ENCODE results near the gene MEST.
"Not testable (repeated sequence)": the region's sequence is repeated elsewhere in the genome, so short reads cannot be mapped to it uniquely, and the experiment has no call there.

The MEST gene

GRCh38 chr7:130491841-130492522 is at the start of gene MEST:
MEST (plus strand) TSS chr7:130492085; CDS start chr7:130492314, 229 bp downstream.
- DNase-seq (ENCODE audit: low read depth), result peak; percentile 34
- TF ChIP-seq CTCF (IDR thresholded peaks at IDR 0.05; ENCODE audit: insufficient read depth, low read depth, low read length, missing control alignments), result no peak
- H3K4me3 ChIP-seq (ENCODE audit: low read length), result peak within 1 kb of the TSS; percentile 49

- TF ChIP-seq CTCF (IDR thresholded peaks at IDR 0.05; ENCODE audit: insufficient read depth, low read depth, low read length, missing control alignments), result no peak
- no peak overlapping the region for H3K4me3 ChIP-seq (ENCODE audit: low read length)
- DNase-seq (ENCODE audit: low read depth), result no peak
Observed at GRCh38 chr7:130442601-130443000, 49.3 kb upstream of the MEST start.

- no peak for TF ChIP-seq CTCF (IDR thresholded peaks at IDR 0.05; ENCODE audit: insufficient read depth, low read depth, low read length, missing control alignments)
- H3K4me3 ChIP-seq (ENCODE audit: low read length), result no peak overlapping the region
- no peak for DNase-seq (ENCODE audit: low read depth)
Observed at GRCh38 chr7:130444234-130444633, 47.7 kb upstream of the MEST start.

- H3K4me3 ChIP-seq (ENCODE audit: low read length), result no peak overlapping the region
- DNase-seq (ENCODE audit: low read depth), result no peak
- no peak for TF ChIP-seq CTCF (IDR thresholded peaks at IDR 0.05; ENCODE audit: insufficient read depth, low read depth, low read length, missing control alignments)
Observed at GRCh38 chr7:130444751-130445407, 47.0 kb upstream of the MEST start.

GRCh38 chr7:130446259-130446658 is 45.6 kb upstream of the MEST start:
- DNase-seq (ENCODE audit: low read depth), result no peak
- no peak overlapping the region for H3K4me3 ChIP-seq (ENCODE audit: low read length)
- no peak for TF ChIP-seq CTCF (IDR thresholded peaks at IDR 0.05; ENCODE audit: insufficient read depth, low read depth, low read length, missing control alignments)

- not testable (repeated sequence) for H3K4me3 ChIP-seq (ENCODE audit: low read length)
- DNase-seq (ENCODE audit: low read depth), result peak; percentile 26
Observed at GRCh38 chr7:130451344-130451743, 40.5 kb upstream of the MEST start.

GRCh38 chr7:130452951-130453350 is 38.9 kb upstream of the MEST start:
- DNase-seq (ENCODE audit: low read depth), result no peak
- H3K4me3 ChIP-seq (ENCODE audit: low read length), result no peak overlapping the region
- no peak for TF ChIP-seq CTCF (IDR thresholded peaks at IDR 0.05; ENCODE audit: insufficient read depth, low read depth, low read length, missing control alignments)

Data from epithelial cell of esophagus (primary cell).